OCI-LY1 (cell line): ENCODE data around the gene SDC4.

ENCODE experiments used
- H2AFZ ChIP-seq: fragments of 200-600 bp; sonication (generic), shearing (Covaris generic); 2 replicates; pipeline ENCODE4 v1.6.0; 2014; ENCODE audit warnings: antibody characterized with exemption, mild to moderate bottlenecking, low read length
- H3F3A ChIP-seq: fragments of 200-600 bp; sonication (generic), shearing (Covaris generic); 2 replicates; pipeline ENCODE4 v1.6.0; 2014; ENCODE audit warnings: mild to moderate bottlenecking, antibody characterized with exemption, low read length, moderate library complexity; ENCODE audit not compliant: insufficient read depth
- H3K27ac ChIP-seq: fragments of 200-600 bp; sonication (generic); 2 replicates; pipeline ENCODE4 v1.5.1; 2014; ENCODE audit warnings: low read length, mixed run types, mild to moderate bottlenecking, low read depth; ENCODE audit not compliant: poor library complexity, severe bottlenecking
- H3K27me3 ChIP-seq: fragments of 200-600 bp; sonication (generic); 2 replicates; pipeline ENCODE4 v1.6.0; 2014; ENCODE audit warnings: antibody characterized with exemption, mild to moderate bottlenecking, low read length, moderate library complexity; ENCODE audit not compliant: insufficient read depth
- H3K36me3 ChIP-seq: fragments of 200-600 bp; sonication (generic); 2 replicates; pipeline ENCODE4 v1.6.1; 2014; ENCODE audit warnings: mild to moderate bottlenecking, antibody characterized with exemption, low read length, moderate library complexity, mixed read lengths; ENCODE audit not compliant: insufficient read depth
- H3K4me1 ChIP-seq: fragments of 200-600 bp; sonication (generic); 2 replicates; pipeline ENCODE4 v1.5.1; 2014; ENCODE audit warnings: mild to moderate bottlenecking, low read length, moderate library complexity; ENCODE audit not compliant: insufficient read depth, severe bottlenecking
- H3K4me2 ChIP-seq: fragments of 200-600 bp; sonication (generic), shearing (Covaris generic); 2 replicates; pipeline ENCODE4 v1.6.1; 2014; ENCODE audit warnings: low read length
- H3K4me3 ChIP-seq: fragments of 200-600 bp; sonication (generic); 2 replicates; pipeline ENCODE4 v1.5.1; 2014; ENCODE audit warnings: low read length, low read depth, mild to moderate bottlenecking, mixed read lengths; ENCODE audit not compliant: poor library complexity, severe bottlenecking
- H3K79me2 ChIP-seq: fragments of 200-600 bp; shearing (Covaris generic); 2 replicates; pipeline ENCODE4 v1.6.1; 2016; ENCODE audit warnings: mixed run types, low read length, mixed read lengths; ENCODE audit not compliant: insufficient read depth
- H3K9ac ChIP-seq: fragments of 200-600 bp; sonication (generic), shearing (Covaris generic); 2 replicates; pipeline ENCODE4 v1.6.1; 2014; ENCODE audit warnings: mild to moderate bottlenecking, low read length, mixed read lengths
- H3K9me2 ChIP-seq: fragments of 200-600 bp; sonication (generic), shearing (Covaris generic); 2 replicates; pipeline ENCODE4 v1.6.1; 2014; ENCODE audit warnings: low read depth, mild to moderate bottlenecking, low read length, mixed read lengths
- H3K9me3 ChIP-seq: fragments of 200-600 bp; shearing (Covaris generic); 2 replicates; pipeline ENCODE4 v1.6.1; 2014; ENCODE audit warnings: low read length, mixed read lengths
- H4K20me1 ChIP-seq: fragments of 200-600 bp; sonication (generic), shearing (Covaris generic); 2 replicates; pipeline ENCODE4 v1.6.0; 2016; ENCODE audit warnings: mild to moderate bottlenecking, low read length; ENCODE audit not compliant: insufficient read depth
- CTCF ChIP-seq: fragments of 200-600 bp; sonication (generic), shearing (Covaris generic); IDR thresholded peaks from 2 replicates; pipeline ENCODE4 v1.5.1; 2017; ENCODE audit warnings: mild to moderate bottlenecking, antibody characterized with exemption, low read length, moderate library complexity, mixed read lengths
- EZH2 ChIP-seq: fragments of 200-600 bp; sonication (generic), shearing (Covaris generic); IDR thresholded peaks from 2 replicates; pipeline ENCODE4 v1.8.0; 2017; ENCODE audit warnings: borderline replicate concordance, mixed run types, mild to moderate bottlenecking, antibody characterized with exemption, low read length, moderate library complexity, mixed read lengths

The SDC4 gene

GRCh38 chr20:45387274-45387673 is 39.0 kb upstream of the SDC4 start:
- no peak for TF ChIP-seq EZH2
- TF ChIP-seq CTCF = no peak
- Histone ChIP-seq H3K4me3 (no peak overlapping the region), H3K9ac (no peak overlapping the region), H3K9me3 (no peaks in the 10 kb centered on the region), H3K9me2 (no peaks in the 10 kb centered on the region), H3K4me2 (no peak overlapping the region), H3K27ac (no peak overlapping the region), H3K4me1 (no peaks in the 10 kb centered on the region), H3K79me2 (no peaks in the 10 kb centered on the region), H3K36me3 (no peaks in the 10 kb centered on the region), H3F3A (no peaks in the 10 kb centered on the region), H2AFZ (no peak overlapping the region), H4K20me1 (no peaks in the 10 kb centered on the region), H3K27me3 (no peaks in the 10 kb centered on the region)

DNA sequence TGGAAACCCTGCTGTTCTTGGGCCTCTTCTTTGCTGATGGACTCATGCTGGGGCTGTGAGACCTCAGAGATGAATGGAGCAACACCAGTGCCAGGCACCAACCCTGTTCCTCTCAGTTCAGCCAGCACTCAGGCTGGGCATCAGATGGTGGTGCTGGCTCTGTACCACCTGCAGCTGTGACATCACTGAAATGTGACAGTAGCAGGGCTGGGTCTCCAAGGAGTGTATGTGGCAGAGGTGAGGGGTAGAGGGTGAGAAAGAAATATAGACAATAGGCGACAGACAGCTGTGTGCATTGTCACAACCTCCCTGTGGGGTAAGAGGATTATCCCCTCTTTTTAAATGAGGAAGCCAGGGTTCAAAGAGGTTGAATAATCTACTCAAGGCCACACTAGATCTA is 30.0 kb upstream of the SDC4 start, which contains the start of gene TP53TG5:
TSS of gene TP53TG5 (minus strand) at position 135 of the 400 bp plus-strand sequence. CDS start at position 46, 89 bp downstream.
- H3K79me2 ChIP-seq = no peaks in the 10 kb centered on the region
- H2AFZ ChIP-seq = no peak within 1 kb of the TSS
- H3K27ac ChIP-seq = no peak within 1 kb of the TSS
- no peak for TF ChIP-seq EZH2
- no peak for TF ChIP-seq CTCF
- no peak within 1 kb of the TSS for H3K4me2 ChIP-seq
- no peaks in the 10 kb centered on the region for H3K9me3 ChIP-seq
- H3K4me1 ChIP-seq = peaks cover 6% of the 10 kb centered on the region
- H3K9ac ChIP-seq = no peak within 1 kb of the TSS
- H3F3A ChIP-seq = no peaks in the 10 kb centered on the region
- H3K9me2 ChIP-seq = no peaks in the 10 kb centered on the region
- H4K20me1 ChIP-seq = no peaks in the 10 kb centered on the region
- no peaks in the 10 kb centered on the region for H3K27me3 ChIP-seq
- H3K36me3 ChIP-seq = no peaks in the 10 kb centered on the region
- H3K4me3 ChIP-seq = no peak within 1 kb of the TSS

DNA sequence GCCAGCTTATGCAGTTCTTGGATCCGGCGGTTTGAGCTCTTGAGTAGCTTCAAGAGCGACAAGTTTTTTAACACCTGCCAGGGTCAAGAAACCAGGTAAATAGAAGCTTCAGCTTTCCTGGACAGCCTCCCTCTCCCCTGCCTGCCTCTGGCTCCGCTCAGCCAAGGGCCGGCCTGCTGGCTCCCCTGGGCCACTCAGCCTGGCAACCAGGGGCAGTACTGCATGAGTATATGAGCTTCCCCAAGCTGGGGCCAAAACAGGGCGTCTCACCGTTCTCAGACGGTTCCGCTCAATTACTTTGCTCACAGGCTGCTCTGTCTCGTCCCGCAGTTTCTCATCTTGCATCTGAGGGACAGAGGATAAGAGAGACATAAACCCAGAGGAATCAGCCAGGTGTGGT is 29.0 kb upstream of the SDC4 start:
- Histone ChIP-seq H3K4me3 (no peak overlapping the region), H4K20me1 (no peaks in the 10 kb centered on the region), H3K79me2 (no peaks in the 10 kb centered on the region), H3K9me3 (no peaks in the 10 kb centered on the region), H3K9ac (no peak overlapping the region), H3F3A (no peaks in the 10 kb centered on the region), H3K27ac (no peak overlapping the region), H3K27me3 (no peaks in the 10 kb centered on the region), H3K4me2 (no peak overlapping the region), H2AFZ (no peak overlapping the region), H3K4me1 (peaks cover 7% of the 10 kb centered on the region), H3K36me3 (no peaks in the 10 kb centered on the region), H3K9me2 (no peaks in the 10 kb centered on the region)
- TF ChIP-seq EZH2 (no peak), CTCF (no peak)
